ENCODE measurements around the gene CACNA1F. TPM values are rescaled to one million over a fixed set of nuclear protein-coding genes. Genes with fewer than 3 reads are reported as not detected.

CACNA1F gene
- total and polyA plus RNA-seq, 9 of the 15 experiments (the other 6 are each of a cell fraction or from before 2014, with no cell fraction given) = under 0.01 to 0.41 (median 0.03) TPM; not detected in 3

DNA sequence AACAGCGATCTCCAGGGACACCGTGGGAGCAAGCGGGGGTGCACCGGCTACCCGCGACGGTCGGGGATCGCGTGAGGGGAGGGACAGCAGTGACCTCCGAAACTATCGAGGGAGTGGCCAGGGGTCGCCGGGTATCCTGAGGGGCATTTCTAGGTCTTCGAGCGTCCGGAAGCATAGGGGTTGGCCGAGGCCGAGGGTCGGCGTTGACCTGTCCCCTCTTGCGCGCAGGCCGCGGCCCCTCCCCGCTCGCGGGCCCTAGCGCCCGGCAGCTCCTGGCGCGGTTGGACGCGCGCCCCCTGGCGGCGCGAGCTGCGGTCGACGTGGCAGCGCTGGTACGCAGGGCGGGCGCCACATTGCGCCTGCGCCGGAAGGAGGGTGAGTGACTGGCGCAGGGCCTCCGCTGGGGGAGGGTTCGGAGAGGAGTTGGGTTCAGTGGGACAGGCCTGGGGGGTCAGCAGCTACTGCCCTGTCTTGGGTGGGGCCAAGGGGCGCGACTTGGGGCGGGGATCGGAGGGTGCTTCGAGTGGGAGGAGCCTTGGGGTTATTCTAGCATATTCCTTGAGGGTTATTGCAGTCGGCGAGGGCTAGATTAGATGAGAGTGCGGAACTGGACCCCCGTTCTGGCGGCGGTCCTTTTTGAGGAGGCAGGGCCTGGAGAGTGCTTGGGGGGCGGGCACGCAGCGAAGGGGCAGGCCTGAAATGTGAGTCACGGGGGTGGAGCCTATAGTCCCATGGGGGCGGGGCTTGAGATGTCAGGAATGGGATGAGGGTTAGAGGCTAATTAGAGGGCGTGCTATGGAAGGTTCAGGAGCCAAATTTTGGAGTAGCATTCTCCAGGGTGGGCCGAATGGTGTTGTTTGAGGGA, 69.4 kb downstream of the CACNA1F start (continued):
- TF ChIP-seq, protein P1, sequence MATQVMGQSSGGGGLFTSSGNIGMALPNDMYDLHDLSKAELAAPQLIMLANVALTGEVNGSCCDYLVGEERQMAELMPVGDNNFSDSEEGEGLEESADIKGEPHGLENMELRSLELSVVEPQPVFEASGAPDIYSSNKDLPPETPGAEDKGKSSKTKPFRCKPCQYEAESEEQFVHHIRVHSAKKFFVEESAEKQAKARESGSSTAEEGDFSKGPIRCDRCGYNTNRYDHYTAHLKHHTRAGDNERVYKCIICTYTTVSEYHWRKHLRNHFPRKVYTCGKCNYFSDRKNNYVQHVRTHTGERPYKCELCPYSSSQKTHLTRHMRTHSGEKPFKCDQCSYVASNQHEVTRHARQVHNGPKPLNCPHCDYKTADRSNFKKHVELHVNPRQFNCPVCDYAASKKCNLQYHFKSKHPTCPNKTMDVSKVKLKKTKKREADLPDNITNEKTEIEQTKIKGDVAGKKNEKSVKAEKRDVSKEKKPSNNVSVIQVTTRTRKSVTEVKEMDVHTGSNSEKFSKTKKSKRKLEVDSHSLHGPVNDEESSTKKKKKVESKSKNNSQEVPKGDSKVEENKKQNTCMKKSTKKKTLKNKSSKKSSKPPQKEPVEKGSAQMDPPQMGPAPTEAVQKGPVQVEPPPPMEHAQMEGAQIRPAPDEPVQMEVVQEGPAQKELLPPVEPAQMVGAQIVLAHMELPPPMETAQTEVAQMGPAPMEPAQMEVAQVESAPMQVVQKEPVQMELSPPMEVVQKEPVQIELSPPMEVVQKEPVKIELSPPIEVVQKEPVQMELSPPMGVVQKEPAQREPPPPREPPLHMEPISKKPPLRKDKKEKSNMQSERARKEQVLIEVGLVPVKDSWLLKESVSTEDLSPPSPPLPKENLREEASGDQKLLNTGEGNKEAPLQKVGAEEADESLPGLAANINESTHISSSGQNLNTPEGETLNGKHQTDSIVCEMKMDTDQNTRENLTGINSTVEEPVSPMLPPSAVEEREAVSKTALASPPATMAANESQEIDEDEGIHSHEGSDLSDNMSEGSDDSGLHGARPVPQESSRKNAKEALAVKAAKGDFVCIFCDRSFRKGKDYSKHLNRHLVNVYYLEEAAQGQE (IDR thresholded peaks at IDR 0.05; ENCODE audit: borderline replicate concordance) = peak; percentile 32; the same call in 1 of the 2 replicates
- TF ChIP-seq, protein P1 (CRISPR knock-in tag; IDR thresholded peaks at IDR 0.05; ENCODE audit: low read depth) = 0 out of 2 replicates have a peak, but pooled peaks have one; percentile 38
- TF ChIP-seq KDM1A (IDR thresholded peaks at IDR 0.05) = no peak
- peak; percentile 47 to 53; a peak in 3 of 4 replicates for TF ChIP-seq RAD21 (CRISPR knock-in tag; conservative IDR thresholded peaks at IDR 0.05 in 1 of 2, IDR thresholded peaks at IDR 0.05 in 1 of 2)
- no peak for TF ChIP-seq FOS (IDR thresholded peaks at IDR 0.05; ENCODE audit: extremely low read depth, insufficient read length)
- peak; percentile 57; the same call in 1 of the 2 replicates for TF ChIP-seq GMEB1 (CRISPR knock-in tag; IDR thresholded peaks at IDR 0.05)
- no peak for TF ChIP-seq ZBTB8A (IDR thresholded peaks at IDR 0.05; ENCODE audit: partially characterized antibody)
- TF ChIP-seq CTCF (IDR thresholded peaks at IDR 0.05 in 2 of 3, conservative IDR thresholded peaks at IDR 0.05 in 1 of 3; ENCODE audit: insufficient read depth in 2 of 3, low read depth in 1 of 3, low read length in 3 of 3) = peak; percentile 47 to 77 (median 60)
- TF ChIP-seq, protein P2, sequence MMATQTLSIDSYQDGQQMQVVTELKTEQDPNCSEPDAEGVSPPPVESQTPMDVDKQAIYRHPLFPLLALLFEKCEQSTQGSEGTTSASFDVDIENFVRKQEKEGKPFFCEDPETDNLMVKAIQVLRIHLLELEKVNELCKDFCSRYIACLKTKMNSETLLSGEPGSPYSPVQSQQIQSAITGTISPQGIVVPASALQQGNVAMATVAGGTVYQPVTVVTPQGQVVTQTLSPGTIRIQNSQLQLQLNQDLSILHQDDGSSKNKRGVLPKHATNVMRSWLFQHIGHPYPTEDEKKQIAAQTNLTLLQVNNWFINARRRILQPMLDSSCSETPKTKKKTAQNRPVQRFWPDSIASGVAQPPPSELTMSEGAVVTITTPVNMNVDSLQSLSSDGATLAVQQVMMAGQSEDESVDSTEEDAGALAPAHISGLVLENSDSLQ (IDR thresholded peaks at IDR 0.05) = peak; percentile 90
- TF ChIP-seq MCM2 (IDR thresholded peaks at IDR 0.05; ENCODE audit: low read depth) = no peak
- peak; percentile 41 for TF ChIP-seq SP1 (CRISPR knock-in tag; IDR thresholded peaks at IDR 0.05)
- TF ChIP-seq, protein P3, sequence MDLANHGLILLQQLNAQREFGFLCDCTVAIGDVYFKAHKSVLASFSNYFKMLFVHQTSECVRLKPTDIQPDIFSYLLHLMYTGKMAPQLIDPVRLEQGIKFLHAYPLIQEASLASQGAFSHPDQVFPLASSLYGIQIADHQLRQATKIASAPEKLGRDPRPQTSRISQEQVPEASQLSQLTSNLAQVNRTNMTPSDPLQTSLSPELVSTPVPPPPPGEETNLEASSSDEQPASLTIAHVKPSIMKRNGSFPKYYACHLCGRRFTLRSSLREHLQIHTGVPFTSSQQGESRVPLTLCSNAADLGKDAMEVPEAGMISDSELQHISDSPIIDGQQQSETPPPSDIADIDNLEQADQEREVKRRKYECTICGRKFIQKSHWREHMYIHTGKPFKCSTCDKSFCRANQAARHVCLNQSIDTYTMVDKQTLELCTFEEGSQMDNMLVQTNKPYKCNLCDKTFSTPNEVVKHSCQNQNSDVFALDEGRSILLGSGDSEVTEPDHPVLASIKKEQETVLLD (IDR thresholded peaks at IDR 0.05) = no peak
